HCT116 (cell line): ENCODE data around the gene PAMR1. TPM values are rescaled to one million over a fixed set of nuclear protein-coding genes. Genes with fewer than 3 reads are reported as not detected.
A peak's percentile ranks its signal among the peaks of the same experiment; 100 is the strongest.

Experiments used
- ATAC-seq: fragments of 200-7000 bp; cut with Tn5 transposase; 2 replicates; pipeline ENCODE4 v1.9.1; 2020; ENCODE audit warnings: mild to moderate bottlenecking, moderate library complexity
- BruUV-seq: library from RNA; stranded (reverse); fragments of 400-500 nt; replicated peaks from 2 replicates; lab custom pipeline; 2021; lab: Mats Ljungman, UMichigan
- CTCF ChIA-PET: fragments of 300-600 bp; sonication (Branson Sonifier 250); formaldehyde crosslinking; loops from one replicate; lab custom pipeline; 2021; ENCODE audit warnings: antibody characterized with exemption; lab: Charles Lee
- POLR2A ChIA-PET: fragments of 300-600, 350-600 bp; sonication (Branson Sonifier 250); formaldehyde crosslinking; loops from one replicate; lab custom pipeline; 2021; ENCODE audit warnings: antibody characterized with exemption; lab: Charles Lee
- RAD21 ChIA-PET, 2 experiments: fragments of 300-600 bp; sonication (Branson Sonifier 250); formaldehyde crosslinking; loops; one replicate each; lab custom pipeline; 2023; ENCODE audit warnings: low total read pairs in 2 of 2; ENCODE audit not compliant: uncharacterized antibody in 2 of 2, unreplicated experiment in 2 of 2, low non-redundant PET in 1 of 2; lab: Charles Lee
- DNase-seq: peaks from one replicate; pipeline ENCODE4 v3.0.0-alpha.2; 2010; ENCODE audit warnings: low read depth, low spot score
- H2AFZ ChIP-seq: fragments of 200-600 bp; shearing (Covaris generic), sonication (generic); 2 replicates; pipeline ENCODE4 v1.6.1; 2017; ENCODE audit warnings: low read depth, mixed run types, mixed read lengths, antibody characterized with exemption, low read length; ENCODE audit not compliant: poor library complexity, severe bottlenecking
- H3K27ac ChIP-seq: 2 replicates; pipeline ENCODE4 v1.5.1; 2012; ENCODE audit warnings: low read depth, low read length
- H3K27me3 ChIP-seq: fragments of 200-600 bp; sonication (generic); 2 replicates; pipeline ENCODE4 v1.6.1; 2016; ENCODE audit warnings: mixed run types, low read length, mixed read lengths; ENCODE audit not compliant: insufficient read depth
- H3K36me3 ChIP-seq, 2 experiments: fragments of 200-500 bp in 1 of 2; fragments of 200-600 bp in 1 of 2; sonication (Bioruptor generic) in 1 of 2; sonication (generic) in 1 of 2; 2 replicates each; pipeline versions ENCODE4 v1.5.1 to v1.6.1; 2014 to 2016; ENCODE audit warnings: low read length in 2 of 2, inconsistent platforms in 1 of 2, mixed read lengths in 1 of 2, mixed run types in 1 of 2; ENCODE audit not compliant: insufficient read depth in 2 of 2, control insufficient read depth in 1 of 2
- H3K4me1 ChIP-seq, 2 experiments: fragments of 200-600 bp in 1 of 2; sonication (generic) in 1 of 2; 2 replicates each; pipeline versions ENCODE4 v1.5.1 to v1.6.1; 2012 to 2017; ENCODE audit warnings: low read length in 2 of 2, inconsistent platforms in 1 of 2, mild to moderate bottlenecking in 1 of 2, mixed read lengths in 1 of 2, mixed run types in 1 of 2, moderate library complexity in 1 of 2; ENCODE audit not compliant: insufficient read depth in 2 of 2, control insufficient read depth in 1 of 2
- H3K4me2 ChIP-seq: fragments of 200-600 bp; sonication (generic); 2 replicates; pipeline ENCODE4 v1.6.1; 2017; ENCODE audit warnings: mixed run types, low read length, mixed read lengths
- H3K4me3 ChIP-seq, 2 experiments: fragments of 200-600 bp in 1 of 2; sonication (generic) in 1 of 2; replicated peaks in 1 of 2; 2 replicates each; pipeline ENCODE4 v1.5.1; 2011 to 2016; ENCODE audit warnings: low read length in 2 of 2, control low read depth in 1 of 2, low read depth in 1 of 2, mild to moderate bottlenecking in 1 of 2, mixed read lengths in 1 of 2, mixed run types in 1 of 2
- H3K79me2 ChIP-seq: fragments of 200-600 bp; sonication (generic); 2 replicates; pipeline ENCODE4 v1.6.1; 2017; ENCODE audit warnings: mild to moderate bottlenecking, mixed run types, low read length, moderate library complexity, mixed read lengths; ENCODE audit not compliant: insufficient read depth
- H3K9ac ChIP-seq: fragments of 200-600 bp; sonication (generic); 2 replicates; pipeline ENCODE4 v1.6.1; 2016; ENCODE audit warnings: low read length, mixed read lengths
- H3K9me2 ChIP-seq: fragments of 200-600 bp; sonication (generic), shearing (Covaris generic); 2 replicates; pipeline ENCODE4 v1.6.1; 2017; ENCODE audit warnings: mixed run types, mild to moderate bottlenecking, moderate library complexity; ENCODE audit not compliant: insufficient read depth
- H3K9me3 ChIP-seq, 2 experiments: fragments of 200-500 bp in 1 of 2; fragments of 200-600 bp in 1 of 2; sonication (Bioruptor generic) in 1 of 2; sonication (generic) in 1 of 2; 2 replicates each; pipeline ENCODE4 v1.6.1; 2014 to 2017; ENCODE audit warnings: low read length in 2 of 2, mixed read lengths in 2 of 2, inconsistent platforms in 1 of 2, low read depth in 1 of 2, mild to moderate bottlenecking in 1 of 2, mixed run types in 1 of 2, moderate library complexity in 1 of 2; ENCODE audit not compliant: control insufficient read depth in 1 of 2, insufficient read depth in 1 of 2
- H4K20me1 ChIP-seq: fragments of 200-600 bp; sonication (generic), shearing (Covaris generic); 2 replicates; pipeline ENCODE4 v1.6.1; 2017; ENCODE audit warnings: mixed run types, mild to moderate bottlenecking, moderate library complexity; ENCODE audit not compliant: insufficient read depth
- EZH2 ChIP-seq: fragments of 200-600 bp; sonication (generic); IDR thresholded peaks from 2 replicates; pipeline ENCODE4 v1.6.1; 2017; ENCODE audit warnings: antibody characterized with exemption, mixed run types
- RAD21 ChIP-seq: IDR thresholded peaks from 2 replicates; pipeline ENCODE4 v1.6.1; 2012; ENCODE audit warnings: low read depth, mild to moderate bottlenecking
- intact Hi-C: fragments of 100-400 bp; cut with micrococcal nuclease; formaldehyde crosslinking; loops from 2 replicates; pipeline ENCODE4 v1.10.0; 2022
- total RNA-seq: library from RNA; stranded (reverse); gene quantifications from one replicate; pipeline ENCODE4 v1.2.1, GENCODE V29; 2021; ENCODE audit not compliant: unreplicated experiment
- TF ChIP-seq, protein P1 (sequence below), 3 experiments: fragments of 200-600 bp in 1 of 3; sonication (generic) in 1 of 3; IDR thresholded peaks in 2 of 3; conservative IDR thresholded peaks in 1 of 3; 2 replicates each; pipeline ENCODE4 v1.5.1; 2012 to 2017; ENCODE audit warnings: low read depth in 2 of 3, low read length in 2 of 3, antibody characterized with exemption in 1 of 3, borderline replicate concordance in 1 of 3, control low read depth in 1 of 3, mild to moderate bottlenecking in 1 of 3, mixed read lengths in 1 of 3, mixed run types in 1 of 3, moderate library complexity in 1 of 3; ENCODE audit not compliant: insufficient read depth in 1 of 3

The PAMR1 gene
- total RNA-seq, 1 experiment from 2014 or later, result not detected

DNA sequence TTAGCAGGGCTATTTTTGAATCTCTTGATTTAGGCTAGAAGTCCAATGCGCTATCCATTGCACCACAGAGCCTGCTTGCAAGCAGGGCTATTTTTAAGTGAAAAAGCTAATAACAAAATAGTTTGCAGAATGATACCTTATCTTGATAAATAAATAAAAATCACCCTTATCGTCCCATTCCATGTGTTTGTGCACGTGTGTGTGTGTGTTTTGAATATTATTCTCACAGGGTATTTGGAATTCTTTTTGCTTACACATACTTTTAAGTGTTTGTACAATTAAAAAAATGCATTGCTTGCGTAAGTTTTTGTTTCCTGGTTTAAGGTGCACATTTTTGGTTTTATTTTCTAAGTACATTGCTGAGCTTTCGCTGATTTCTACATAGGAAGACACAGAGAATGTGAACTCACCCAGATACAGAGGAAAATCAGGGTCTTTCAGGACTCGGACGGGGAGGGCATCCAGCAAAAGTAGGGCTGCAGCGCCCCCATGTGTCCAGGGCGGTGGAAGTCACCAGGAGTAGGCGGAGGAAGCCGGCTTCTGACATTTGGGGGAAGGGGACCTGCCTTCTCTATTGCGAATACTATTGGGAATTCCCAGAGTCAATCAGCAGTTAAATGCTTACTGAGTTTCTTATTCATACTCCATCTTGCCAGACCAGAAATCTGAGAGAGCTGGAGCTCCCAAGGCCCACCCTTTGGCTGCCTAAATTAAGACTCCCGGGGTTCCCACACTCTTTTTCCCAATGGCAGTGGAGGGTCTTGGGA is 133.3 kb downstream of the PAMR1 start:
- H3K9me2 ChIP-seq, result no peaks in the 10 kb centered on the region
- H3K4me1 ChIP-seq, result peaks cover 15 to 18% of the 10 kb centered on the region in 2 experiments
- H3K4me2 ChIP-seq, result peak overlapping the region; percentile 42
- CTCF ChIA-PET, result interaction anchor here (0.6 to 4.0 kb wide), 7 partner anchors 18 to 493 kb away, joined by 3 to 37 read pairs (median 4); no protein-coding TSS in a partner anchor
- ATAC-seq (peak; percentile 92), DNase-seq (peak; percentile 49)
- H3K9ac ChIP-seq, result no peak overlapping the region
- no peak overlapping the region for H3K27ac ChIP-seq
- intact Hi-C loops, result loop anchor here (1.0 to 5.0 kb wide), 7 partner anchors 155 to 1025 kb away; partner anchors contain the start of gene ELF5
- no peaks in the 10 kb centered on the region for H3K79me2 ChIP-seq
- RAD21 ChIA-PET, result interaction anchor here in 1 of 2 experiments (1.0 kb wide), 1 partner anchor 465 kb away, joined by 3 read pairs; no protein-coding TSS in a partner anchor
- no peak overlapping the region for H3K4me3 ChIP-seq
- no peaks in the 10 kb centered on the region for H3K36me3 ChIP-seq
- POLR2A ChIA-PET, result interaction anchor here (1.0 kb wide), 1 partner anchor 389 kb away, joined by 3 read pairs; no protein-coding TSS in a partner anchor
- no peaks in the 10 kb centered on the region for H3K27me3 ChIP-seq
- no peaks in the 10 kb centered on the region for H4K20me1 ChIP-seq
- TF ChIP-seq, protein P1, sequence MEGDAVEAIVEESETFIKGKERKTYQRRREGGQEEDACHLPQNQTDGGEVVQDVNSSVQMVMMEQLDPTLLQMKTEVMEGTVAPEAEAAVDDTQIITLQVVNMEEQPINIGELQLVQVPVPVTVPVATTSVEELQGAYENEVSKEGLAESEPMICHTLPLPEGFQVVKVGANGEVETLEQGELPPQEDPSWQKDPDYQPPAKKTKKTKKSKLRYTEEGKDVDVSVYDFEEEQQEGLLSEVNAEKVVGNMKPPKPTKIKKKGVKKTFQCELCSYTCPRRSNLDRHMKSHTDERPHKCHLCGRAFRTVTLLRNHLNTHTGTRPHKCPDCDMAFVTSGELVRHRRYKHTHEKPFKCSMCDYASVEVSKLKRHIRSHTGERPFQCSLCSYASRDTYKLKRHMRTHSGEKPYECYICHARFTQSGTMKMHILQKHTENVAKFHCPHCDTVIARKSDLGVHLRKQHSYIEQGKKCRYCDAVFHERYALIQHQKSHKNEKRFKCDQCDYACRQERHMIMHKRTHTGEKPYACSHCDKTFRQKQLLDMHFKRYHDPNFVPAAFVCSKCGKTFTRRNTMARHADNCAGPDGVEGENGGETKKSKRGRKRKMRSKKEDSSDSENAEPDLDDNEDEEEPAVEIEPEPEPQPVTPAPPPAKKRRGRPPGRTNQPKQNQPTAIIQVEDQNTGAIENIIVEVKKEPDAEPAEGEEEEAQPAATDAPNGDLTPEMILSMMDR (IDR thresholded peaks at IDR 0.05 in 2 of 3, conservative IDR thresholded peaks at IDR 0.05 in 1 of 3; ENCODE audit: borderline replicate concordance in 1 of 3, insufficient read depth in 1 of 3, low read depth in 2 of 3, low read length in 2 of 3), result peak; percentile 83 to 98 (median 84)
- TF ChIP-seq EZH2, result no peak
- TF ChIP-seq RAD21, result peak; percentile 98
- no TSS peak for BruUV-seq
- H2AFZ ChIP-seq, result peak overlapping the region; percentile 78
- no peaks in the 10 kb centered on the region for H3K9me3 ChIP-seq
